GM21367 (cell line): ENCODE measurements around the gene HECTD3.
"Not testable (repeated sequence)": the region's sequence is repeated elsewhere in the genome, so short reads cannot be mapped to it uniquely, and the experiment has no call there.

Experiments used
- ATAC-seq: cut with Tn5 transposase; IDR thresholded peaks from one replicate; pipeline ENCODE4 v1.9.1; 2021; ENCODE audit not compliant: unreplicated experiment

Gene HECTD3

DNA sequence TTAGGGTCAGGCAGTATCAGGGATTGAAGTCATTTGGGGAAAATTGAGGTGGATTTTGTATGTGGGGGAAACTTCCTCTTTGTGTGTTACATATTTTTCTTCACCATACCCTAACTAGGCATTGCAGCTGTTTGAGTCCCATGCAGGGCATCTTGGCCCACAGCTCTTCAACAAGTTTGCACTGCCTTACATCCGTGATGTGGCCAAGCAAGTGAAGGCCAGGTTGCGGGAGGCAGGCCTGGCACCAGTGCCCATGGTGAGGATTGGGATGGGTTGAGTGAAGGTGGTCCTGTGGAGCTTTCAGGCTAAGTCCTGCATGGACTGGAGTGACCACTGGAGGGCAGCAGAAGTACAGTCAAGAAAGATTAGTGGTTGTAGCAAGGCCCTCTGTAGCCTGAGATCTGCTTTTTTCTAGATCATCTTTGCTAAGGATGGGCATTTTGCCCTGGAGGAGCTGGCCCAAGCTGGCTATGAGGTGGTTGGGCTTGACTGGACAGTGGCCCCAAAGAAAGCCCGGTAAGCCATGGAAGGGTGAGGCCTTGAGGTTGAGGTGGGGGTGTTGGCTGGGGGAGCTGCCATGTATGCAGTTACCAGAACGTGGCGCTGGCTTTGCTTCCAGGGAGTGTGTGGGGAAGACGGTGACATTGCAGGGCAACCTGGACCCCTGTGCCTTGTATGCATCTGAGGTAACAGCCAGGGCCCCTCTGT lies 3.4 kb upstream of the HECTD3 start:
- no peak for ATAC-seq

DNA sequence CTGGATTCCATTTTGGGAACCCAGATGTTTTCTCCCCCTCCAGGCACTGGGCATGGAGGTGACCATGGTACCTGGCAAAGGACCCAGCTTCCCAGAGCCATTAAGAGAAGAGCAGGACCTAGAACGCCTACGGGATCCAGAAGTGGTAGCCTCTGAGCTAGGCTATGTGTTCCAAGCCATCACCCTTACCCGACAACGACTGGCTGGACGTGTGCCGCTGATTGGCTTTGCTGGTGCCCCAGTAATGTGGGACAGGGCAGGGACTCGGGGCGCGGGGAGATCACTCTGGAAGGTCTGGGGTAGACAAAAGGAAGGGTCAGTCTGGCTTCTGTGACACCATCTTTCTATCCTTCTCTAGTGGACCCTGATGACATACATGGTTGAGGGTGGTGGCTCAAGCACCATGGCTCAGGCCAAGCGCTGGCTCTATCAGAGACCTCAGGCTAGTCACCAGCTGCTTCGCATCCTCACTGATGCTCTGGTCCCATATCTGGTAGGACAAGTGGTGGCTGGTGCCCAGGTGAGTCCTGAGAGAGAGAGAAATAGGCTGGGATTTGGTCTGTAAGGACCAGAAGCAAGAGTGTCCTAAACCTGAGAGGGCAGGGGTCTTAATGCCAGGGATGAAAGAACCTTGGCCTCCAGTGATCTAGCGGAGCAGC lies 2.6 kb upstream of the HECTD3 start:
- no peak for ATAC-seq

DNA sequence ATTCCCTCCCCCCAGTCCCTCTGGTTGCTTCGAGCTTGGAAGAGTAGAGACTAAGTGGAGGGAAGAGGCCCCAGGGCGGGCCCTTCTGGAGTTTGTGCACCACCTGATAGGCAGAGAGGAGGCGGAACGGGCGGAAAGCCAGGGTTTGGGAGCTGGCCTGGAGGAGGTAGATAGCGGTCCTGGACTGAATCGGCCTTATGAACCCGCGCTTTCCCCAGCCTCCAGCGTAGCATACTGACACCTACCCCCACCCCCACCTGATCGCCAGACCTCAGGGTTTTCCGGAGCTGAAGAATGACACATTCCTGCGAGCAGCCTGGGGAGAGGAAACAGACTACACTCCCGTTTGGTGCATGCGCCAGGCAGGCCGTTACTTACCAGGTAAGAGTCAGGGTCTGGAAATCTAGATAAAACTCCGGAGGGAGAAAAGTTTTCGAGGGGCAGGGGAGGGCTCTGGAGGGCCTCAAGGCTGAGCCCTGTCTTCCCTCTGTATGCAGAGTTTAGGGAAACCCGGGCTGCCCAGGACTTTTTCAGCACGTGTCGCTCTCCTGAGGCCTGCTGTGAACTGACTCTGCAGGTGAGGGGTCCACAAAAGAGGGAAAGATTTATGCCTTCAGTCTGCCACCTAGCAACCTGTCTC lies 1.6 kb upstream of the HECTD3 start:
- ATAC-seq: no peak

DNA sequence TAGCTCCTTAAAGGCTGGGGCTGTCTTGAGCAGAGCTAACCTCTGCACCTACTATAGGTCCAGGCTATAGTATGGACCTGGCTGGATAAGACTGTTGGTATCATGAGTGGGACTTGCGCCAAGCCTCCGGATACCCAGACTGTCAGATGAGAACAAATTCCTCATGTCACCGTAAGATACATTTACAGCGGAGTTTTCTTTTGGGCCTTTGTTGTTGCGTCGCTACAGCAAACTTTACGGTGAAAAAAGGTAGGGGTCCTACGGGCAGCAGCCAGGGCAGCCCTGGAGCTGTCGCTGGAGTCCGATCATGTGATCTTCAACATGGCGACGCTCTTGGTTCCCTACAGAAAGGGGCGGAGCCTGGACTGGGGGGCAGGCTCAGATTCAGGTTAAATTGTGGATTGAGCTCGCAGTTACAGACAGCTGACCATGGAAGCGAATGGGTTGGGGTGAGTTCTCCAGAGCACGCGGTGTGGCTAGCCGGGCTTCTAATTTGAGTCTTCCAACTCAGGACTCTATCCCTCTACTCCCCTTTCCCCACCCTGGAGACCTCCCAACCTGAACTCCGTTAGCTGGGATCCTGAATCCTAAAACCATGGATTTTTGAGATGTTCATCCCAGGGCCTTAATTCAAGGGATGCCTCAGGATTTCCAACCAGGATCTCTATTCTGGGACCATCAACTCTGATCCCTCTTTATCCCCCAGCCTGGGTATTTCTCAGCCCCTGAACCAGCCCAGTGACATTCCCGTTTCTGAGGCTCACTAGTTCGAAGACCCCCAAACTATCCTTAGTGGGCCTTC lies 914 bp upstream of the HECTD3 start, which contains the start of gene UROD:
Gene UROD (plus strand): TSS at position 418 of the 802 bp plus-strand sequence. CDS start 12 bp downstream, at position 430.
- peak; percentile 54 for ATAC-seq

DNA sequence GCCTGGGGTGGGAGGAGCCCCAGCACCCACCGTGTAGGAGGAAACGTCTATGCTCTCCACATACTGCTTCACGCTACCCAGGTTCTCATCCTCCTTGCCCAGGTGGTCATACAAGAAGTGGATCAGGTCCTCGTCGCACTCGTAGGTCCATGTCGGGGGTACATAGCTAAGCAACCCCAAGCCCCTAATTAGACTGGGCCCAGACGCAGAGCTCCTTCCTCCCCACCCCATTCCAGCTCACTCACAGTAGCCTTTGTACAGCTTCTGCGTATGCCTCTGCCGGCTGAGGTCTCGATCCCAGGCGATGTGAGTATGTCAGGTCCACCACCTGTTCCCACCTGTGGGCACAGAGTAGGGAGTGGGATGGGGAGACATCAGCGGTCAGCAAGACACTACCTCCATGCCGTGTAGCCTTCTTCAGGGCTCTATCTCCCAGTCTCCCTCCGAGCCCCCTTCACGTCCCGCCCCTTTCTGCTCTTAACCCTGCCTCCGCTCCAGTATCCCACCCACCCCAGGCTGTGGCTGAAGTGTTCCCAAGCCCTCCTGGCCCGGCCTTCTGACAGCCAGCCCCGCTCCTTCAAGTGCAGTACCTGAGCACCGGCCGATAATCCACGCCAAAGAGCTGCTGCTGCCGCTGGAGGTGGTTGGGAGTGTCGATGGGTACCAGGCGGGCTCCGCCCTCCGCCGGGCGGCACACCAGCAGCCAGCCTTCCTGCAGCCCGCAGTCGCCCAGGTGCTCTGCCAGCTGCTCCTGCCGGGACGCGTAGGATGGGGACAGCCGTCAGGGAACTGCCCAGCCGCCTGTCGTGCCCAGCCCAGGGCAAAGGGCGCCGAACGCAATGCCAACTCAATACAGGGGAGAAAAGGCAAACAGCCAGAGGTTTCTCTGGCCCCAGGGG lies 919 bp downstream of the HECTD3 start:
- no peak for ATAC-seq

DNA sequence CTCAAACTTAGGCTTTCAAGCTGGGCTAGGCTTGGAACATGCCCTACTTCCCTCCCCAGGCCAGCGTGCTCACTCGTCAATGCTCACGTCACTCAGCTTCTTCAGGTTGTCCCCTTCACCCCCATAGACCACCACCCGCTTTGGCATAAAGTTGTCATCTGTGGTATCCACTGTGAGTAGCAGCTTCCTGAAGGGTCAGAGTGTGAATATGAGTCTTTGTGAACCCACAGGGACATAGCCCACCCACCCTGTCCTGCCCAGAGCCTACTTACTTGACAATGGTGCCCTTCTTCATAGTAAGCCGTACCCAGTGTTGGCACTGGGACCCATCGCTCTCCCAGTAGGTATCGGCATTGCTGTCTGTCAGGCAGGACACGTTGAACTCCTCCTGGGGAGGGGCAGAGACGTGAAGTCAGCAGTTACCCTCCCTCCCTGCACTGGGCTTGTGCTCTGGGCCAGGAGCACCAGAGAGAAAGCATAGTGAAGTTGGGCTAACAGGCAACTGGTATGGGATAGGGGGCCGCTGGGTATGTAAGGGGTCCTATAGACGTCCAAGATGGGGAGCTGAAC lies 1.7 kb downstream of the HECTD3 start:
- no peak for ATAC-seq

DNA sequence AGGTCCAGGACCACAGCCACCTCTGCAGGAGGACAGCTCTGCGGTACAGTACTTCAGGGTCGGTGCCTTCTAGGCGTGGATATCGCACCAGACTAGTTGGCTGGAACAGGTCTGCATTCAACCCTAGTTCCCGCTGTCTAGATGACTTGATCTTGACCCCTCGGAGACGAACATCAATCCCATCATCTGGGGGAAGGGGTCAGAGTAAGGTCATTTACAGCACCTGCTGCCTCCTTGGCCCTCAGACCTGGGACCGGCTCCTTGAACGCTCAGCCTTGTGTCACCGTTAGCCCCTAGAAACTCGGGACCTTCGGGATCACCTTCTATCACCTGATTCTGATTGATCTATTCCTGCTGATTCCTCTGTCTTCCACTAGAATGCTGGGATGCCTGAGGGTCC lies 2.6 kb downstream of the HECTD3 start:
- no peak for ATAC-seq

DNA sequence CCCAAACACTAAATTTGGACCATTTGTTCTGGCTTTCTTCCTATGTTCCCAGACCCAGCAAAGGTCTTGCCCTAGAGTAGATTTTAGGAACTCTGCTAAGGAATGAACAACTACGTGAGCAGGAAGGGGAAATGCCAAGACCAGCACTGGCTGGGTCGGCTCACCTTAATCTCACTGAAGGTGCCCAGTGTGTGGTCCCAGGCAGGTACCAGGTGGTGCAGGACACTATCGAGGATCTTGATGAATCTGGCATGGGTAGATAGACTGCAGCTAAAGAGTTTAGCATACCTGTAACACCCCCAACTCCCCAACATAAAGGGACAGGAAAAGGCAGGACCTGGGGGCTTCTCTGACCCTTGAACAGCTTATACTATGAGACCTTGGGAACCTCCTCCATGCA lies 3.0 kb downstream of the HECTD3 start:
- no peak for ATAC-seq

DNA sequence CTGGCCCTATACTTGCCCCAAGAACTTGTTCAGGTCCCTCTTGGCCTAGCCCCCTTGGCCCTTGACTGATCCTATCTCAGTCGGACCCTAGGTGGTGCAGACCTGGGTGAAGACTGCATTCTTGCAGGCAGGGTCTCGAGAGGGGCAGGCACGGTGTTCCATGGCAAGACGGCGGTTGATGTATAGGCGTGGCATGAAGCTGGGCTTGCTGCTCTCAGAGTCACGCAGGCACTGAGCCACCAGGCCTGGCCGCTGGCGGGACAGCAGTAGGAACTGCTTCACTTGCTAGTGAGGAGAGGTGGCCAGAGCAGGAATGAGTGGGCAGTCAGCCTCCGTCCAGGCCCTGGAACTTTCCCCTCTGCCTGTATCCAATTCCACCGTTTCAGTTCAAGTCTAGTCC lies 3.8 kb downstream of the HECTD3 start:
- no peak for ATAC-seq

DNA sequence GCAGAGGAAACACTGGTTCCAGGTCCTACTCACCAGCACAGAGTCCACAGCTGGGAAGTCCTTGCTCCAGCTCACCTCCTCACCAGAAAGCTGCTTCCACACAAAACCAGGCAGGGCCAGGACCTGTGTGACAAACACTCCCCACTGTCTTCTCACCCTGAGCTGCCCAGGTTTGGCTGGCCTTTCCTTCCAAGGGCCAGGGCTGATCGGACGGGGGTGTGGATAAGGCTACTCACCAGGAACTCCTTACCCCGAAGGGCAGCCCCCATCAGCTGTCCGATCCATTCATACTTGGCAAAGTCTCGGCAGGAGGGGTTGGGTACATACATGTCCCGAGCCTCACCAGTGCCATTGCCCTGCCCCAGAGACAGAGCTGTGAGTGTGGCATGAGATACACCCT lies 5.4 kb downstream of the HECTD3 start:
- no peak for ATAC-seq

DNA sequence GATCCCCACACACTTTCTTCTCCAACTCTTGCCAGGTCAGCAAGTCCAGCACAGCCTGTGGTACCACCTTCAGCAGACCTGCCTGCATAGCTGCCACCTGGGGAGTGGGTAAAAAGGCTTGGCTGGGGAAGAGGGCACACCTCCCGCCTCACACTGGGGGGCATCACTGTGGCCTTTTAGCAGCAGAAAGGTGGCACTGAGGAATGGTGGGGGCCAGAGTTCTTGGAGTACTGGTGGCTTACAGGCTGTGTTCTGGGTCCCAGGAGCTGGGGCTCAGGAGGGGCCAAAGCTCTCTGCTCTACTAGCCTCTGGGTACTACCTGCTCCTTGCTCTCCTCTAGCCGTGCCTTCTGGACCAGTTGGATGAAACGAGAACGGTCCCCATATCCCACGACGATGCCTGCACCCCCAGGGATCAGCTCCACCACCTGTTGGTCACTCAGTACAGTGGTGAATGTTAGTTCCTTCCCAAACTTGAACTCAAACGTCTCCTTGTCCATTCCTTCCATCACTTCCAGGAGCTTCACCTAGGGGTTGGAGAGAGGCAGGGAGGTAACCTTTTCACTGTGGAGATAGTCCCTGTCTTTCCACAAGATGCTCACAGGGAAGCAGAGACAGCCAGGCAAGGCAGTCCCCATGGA lies 6.7 kb downstream of the HECTD3 start:
- ATAC-seq: no peak

DNA sequence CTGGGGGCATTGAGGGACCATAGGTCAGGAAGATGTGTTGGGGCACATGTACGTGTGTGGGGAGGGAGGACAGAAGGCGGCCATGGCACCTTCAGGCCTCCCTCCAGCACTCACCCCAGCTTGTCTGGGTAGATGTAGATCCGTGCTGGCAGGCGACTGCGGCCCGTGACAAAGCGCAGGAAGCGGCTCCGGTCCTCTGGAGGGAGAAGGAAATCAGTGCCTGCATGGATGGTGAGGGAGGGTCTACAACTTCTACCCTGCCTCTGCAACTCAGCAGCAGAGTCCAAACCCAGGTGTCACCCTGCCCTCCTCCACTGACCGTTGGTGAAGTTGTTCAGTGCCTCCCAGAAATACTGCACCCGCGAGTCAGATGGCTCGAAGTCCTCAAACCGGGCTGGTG lies 7.4 kb downstream of the HECTD3 start:
- no peak for ATAC-seq

DNA sequence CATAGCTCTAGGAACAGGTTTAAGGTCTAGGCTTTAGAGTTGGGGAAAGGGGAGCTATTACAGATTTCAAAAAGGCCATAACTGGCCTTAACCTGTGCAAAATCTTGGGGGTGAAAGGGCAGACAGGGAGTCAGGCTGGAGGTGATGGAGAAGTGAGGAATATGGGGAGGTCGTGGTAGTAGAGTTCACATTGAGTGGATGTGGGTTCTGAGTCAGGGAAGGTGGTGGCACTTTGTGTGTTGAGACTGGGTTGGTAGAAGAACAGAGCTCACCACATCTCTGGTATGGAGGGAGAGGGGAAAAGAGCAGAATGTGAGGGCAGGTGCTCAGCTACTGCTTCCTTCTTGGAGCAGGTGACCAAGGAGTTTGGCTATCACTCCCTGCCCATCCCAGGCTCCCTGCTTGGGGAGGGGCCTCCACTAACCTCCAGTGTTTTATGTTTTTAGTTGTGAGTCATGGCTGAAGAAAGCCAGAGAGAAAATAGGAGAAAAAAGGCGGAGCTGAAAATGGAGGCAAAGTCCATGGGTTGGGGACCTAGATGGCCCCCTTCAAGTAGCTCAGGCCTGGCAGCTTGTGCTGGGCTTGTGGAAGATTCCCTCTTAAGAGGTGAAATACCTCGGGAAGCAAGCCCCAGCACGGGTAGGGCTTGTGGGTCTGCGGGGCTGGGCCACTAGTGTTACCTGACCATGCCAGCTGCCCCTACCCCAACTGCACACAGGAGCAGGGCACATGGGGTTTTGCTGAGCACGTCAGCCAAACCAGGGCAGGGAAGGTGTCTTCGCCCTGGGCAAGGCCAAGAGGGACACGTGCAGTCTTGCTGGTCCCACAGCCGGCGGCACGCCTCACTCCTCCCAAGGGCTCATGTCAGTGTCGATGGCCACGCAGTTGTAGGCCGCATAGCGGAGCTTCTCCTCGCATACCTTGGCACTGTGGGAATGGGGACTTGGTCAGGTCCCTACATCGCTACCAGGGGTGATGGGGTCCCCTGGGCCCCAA lies 8.2 kb downstream of the HECTD3 start:
- ATAC-seq: no peak

DNA sequence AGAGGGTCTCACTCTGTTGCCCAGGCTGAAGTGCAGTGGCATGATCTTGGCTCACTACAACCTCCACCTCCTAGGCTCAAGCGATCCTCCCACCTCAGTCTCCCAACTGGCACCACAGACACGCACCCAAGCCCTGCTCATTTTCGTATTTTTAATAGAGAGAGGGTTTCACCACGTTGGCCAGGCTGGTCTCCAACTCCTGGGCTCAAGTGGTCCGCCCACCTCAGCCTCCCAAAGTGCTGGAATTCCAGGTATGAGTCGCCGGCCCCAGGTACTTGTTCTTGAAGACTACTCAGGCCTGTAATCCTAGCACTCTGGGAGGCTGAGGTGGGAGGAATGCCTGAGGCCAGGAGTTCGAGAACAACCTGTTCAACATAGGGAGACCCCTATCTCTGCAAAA lies 9.5 kb downstream of the HECTD3 start:
- not testable (repeated sequence) for ATAC-seq

DNA sequence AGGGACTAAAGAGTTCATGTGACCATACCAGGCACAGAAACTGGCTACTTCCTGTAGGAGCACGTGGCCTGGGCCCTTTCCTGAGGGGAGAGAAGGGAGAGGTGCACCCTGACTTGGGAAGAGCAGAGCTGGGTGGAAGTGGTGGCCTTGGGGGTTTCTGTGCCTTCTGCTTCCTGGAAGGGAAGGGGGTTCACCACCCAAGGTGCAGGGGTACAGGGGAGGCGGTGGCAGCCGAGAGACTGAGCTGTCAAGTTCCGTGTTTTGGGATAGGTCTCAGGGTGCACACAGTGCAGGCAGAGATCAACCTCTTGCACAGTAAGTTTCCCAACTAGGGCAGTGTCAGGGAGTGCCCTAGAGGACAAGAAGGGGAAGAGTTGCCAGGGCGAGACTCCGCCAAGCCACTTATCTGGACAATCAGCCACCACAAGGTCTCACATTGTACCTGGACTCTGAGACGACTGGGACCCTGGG lies 10.1 kb downstream of the HECTD3 start:
- no peak for ATAC-seq

DNA sequence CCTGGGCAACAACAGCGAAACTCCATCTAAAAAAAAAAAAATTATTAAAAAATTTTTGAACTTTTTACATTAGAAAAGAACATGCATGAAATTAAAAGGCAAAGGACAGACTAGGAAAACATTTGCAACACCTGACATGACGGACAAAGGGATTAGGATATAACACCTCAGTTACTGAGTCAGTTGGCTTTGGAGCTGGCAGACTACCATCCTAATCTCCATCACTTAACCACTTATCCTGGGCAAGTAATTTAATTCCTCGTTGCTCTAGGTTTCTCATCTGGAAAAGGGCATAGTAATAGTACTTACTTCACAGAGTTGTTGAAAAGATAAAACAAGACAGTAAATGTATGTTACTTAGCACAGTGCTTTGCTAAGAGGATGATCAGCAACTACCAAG lies 11.9 kb downstream of the HECTD3 start:
- ATAC-seq: no peak

DNA sequence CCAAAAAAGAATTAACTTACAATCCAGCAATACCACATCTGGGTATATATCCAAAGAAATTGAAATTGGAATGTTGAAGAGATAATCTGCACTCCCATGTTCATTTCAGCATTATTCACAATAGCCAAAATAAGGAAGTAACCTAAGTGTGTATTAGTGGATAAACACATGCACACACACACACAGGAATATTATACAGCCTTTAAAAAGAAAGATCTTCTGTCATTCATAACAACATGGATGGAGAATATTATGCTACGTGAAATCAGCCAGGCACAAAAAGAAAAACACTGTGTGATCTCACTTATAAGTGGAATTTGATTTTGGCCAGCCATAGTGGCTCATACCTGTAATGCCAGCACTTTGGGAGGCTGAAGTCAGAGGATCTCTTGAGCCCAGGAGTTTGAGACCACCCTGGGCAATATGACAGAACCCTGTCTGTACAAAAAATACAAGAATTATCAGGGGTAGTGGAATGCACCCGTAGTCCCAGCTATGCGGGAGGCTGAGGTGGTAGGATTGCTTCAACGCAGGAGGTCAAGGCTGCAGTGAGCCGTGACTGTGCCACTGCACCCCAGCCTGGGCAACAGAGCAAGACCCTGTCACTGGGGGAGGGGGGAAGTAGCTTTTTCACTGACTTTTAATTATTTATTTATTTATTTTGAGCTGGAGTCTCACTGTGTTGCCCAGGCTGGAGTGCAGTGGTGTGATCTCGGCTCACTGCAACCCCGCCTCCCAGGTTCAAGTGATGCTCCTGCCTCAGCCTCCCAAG lies 15.5 kb downstream of the HECTD3 start:
- no peak for ATAC-seq
